GM10266 (cell line): ENCODE measurements around the gene VWA3B.
"Not testable (repeated sequence)": the region's sequence is repeated elsewhere in the genome, so short reads cannot be mapped to it uniquely, and the experiment has no call there.

Experiments
- DNase-seq: peaks from one replicate; pipeline ENCODE4 v3.0.0; 2012; ENCODE audit errors: extremely low spot score
- TF ChIP-seq, protein P1 (sequence below): IDR thresholded peaks from 2 replicates; pipeline ENCODE4 v1.5.1; 2012; ENCODE audit warnings: mild to moderate bottlenecking, low read depth; ENCODE audit not compliant: control insufficient read depth, insufficient read depth; ENCODE audit errors: missing control alignments

VWA3B gene

DNA sequence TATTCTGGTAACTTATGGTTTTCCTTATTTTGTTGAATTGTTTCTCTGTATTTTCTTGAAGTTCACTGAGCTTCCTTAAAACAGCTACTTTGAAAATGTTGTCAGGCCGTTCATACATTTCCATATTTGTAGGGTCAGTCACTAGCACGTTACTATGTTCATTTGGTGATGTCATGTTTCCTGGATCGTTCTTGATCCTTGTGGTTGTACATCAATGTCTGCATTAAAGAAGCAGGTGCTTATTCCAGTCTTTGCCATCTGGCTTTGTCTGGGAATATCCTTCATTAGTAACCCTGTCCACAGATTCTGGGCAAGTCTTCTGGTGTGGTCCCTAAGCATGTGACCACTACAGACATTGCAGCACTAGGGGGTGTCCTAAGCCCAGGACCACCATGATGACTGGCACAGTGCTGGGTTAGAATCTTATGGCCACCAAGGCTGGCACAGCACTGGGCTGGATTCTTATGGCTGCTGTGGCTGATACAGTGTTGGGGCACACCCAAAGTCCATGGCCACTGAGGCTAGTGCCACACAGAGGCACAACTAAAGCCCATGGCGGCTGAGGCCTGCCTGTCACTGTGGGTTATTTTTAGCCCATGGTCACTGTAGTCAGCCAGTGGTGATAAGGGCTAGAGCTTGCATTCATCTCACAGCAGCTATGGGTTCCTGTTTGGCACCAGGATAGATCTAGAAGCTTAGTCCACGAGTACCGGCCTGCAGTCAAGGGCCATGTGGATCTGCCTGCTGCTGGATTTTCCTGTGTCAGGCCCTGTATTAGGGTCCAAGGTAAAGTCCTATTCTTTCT lies 13.2 kb downstream of the VWA3B start:
- TF ChIP-seq, protein P1, sequence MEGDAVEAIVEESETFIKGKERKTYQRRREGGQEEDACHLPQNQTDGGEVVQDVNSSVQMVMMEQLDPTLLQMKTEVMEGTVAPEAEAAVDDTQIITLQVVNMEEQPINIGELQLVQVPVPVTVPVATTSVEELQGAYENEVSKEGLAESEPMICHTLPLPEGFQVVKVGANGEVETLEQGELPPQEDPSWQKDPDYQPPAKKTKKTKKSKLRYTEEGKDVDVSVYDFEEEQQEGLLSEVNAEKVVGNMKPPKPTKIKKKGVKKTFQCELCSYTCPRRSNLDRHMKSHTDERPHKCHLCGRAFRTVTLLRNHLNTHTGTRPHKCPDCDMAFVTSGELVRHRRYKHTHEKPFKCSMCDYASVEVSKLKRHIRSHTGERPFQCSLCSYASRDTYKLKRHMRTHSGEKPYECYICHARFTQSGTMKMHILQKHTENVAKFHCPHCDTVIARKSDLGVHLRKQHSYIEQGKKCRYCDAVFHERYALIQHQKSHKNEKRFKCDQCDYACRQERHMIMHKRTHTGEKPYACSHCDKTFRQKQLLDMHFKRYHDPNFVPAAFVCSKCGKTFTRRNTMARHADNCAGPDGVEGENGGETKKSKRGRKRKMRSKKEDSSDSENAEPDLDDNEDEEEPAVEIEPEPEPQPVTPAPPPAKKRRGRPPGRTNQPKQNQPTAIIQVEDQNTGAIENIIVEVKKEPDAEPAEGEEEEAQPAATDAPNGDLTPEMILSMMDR: no peak

DNA sequence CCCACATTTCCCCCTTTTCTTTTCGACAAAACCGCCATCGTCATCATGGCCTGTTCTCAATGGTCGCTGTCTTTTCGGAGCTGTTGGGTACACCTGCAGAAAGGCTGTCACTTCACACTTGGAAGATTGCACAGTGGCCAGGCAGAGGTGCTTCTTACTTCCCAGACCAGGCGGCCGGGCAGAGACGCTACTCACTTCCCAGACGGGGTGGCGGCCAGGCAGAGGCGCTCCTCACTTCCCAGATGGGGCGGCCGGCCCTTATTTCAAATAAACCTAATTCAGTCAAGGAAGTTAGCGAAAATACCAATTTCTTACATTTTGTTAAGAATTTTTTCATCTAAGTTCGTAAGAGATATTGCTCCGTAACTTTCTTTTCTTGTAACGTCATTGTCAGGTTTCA lies 15.3 kb downstream of the VWA3B start:
- DNase-seq: not testable (repeated sequence)

More for the DNA sequence above, 13.2 kb downstream of the VWA3B start:
- DNase-seq: no peak

DNA sequence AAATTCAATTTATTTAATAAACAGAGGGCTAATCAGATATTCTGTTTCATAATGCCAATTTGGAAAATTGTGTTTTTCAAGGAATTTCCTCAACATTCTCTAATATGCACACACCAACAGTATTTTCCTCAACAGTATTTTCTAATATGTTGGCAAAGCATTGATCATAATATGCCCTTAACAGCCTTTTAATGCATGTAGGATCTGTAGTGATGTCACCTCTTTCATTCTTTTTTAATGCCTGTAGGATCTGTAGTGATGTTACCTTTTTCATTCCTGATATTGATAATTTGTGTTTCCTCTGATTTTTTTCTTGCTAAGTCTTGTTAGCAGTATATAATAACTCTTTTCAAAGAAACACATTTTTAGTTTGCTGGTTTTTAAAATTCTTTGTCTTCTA lies 15.9 kb downstream of the VWA3B start:
- TF ChIP-seq, protein P1: no peak

GRCh38 chr2:98108110-98108509 lies 21.1 kb downstream of the VWA3B start:
- TF ChIP-seq, protein P1: no peak
- no peak for DNase-seq

More for the DNA sequence above, 15.9 kb downstream of the VWA3B start:
- no peak for DNase-seq

DNA sequence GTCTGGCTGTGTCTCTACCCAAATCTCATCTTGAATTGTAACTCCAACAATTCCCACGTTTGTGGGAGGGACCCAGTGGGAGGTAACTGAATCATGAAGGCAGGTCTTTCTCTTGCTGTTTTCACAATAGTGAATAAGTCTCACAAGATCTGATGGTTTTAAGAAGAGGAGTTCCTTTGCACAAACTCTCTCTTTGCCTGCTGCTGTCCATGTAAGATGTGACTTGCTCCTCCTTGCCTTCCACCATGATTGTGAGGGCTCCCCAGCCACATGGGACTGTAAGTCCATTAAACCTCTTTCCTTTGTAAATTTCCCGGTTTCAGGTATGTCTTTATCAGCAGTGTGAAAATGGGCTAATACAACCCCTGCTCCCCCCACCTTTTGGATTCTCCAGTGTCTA lies 23.8 kb downstream of the VWA3B start:
- DNase-seq: no peak
- TF ChIP-seq, protein P1: no peak

GRCh38 chr2:98114643-98115330 lies 27.8 kb downstream of the VWA3B start:
- no peak for DNase-seq
- TF ChIP-seq, protein P1: no peak

- TF ChIP-seq, protein P1: no peak
These were observed 31.2 kb downstream of the VWA3B start for GRCh38 chr2:98118161-98118560.

DNA sequence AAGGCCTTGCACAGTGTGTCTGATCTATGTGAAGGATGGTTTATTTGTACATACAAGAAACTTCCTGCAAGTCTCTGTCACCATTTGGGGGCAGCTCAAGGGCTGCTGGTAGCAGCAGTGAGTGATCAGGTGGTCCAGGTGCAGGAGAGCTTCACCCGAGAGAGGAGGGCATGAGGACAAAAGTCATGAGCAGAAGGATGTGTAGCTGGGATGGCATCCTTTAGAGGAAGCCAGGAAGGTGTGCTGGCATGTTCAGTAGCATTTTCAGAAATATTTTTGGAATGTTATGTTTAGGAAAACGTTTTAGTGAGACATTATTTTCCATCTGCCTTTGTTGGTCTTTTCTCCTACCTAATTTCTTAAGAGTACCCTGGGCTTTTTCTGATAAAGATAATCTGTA lies 31.9 kb downstream of the VWA3B start:
- no peak for DNase-seq
- TF ChIP-seq, protein P1: no peak

More at GRCh38 chr2:98118161-98118560, 31.2 kb downstream of the VWA3B start:
- no peak for DNase-seq
